CD4-positive, alpha-beta T cell treated with Interleukin-6 at 100 ng/mL for 8 hours (primary cell): ENCODE results near the gene RRP8.

Experiments used
- DNase-seq: peaks from one replicate; pipeline ENCODE4 v3.0.0-alpha.2; 2020; ENCODE audit warnings: mixed read lengths, low spot score

Gene RRP8

GRCh38 chr11:6617315-6617781 is 13.9 kb upstream of the RRP8 start:
- no peak for DNase-seq

- no peak for DNase-seq
Observed at GRCh38 chr11:6616596-6617250, 13.3 kb upstream of the RRP8 start.

- DNase-seq, result no peak
Observed at GRCh38 chr11:6615882-6616585, 12.6 kb upstream of the RRP8 start.

- DNase-seq, result no peak
Observed at GRCh38 chr11:6615046-6615445, 11.6 kb upstream of the RRP8 start.

GRCh38 chr11:6614446-6614845 is 11.0 kb upstream of the RRP8 start:
- no peak for DNase-seq

- no peak for DNase-seq
Observed at GRCh38 chr11:6613496-6613895, 10.1 kb upstream of the RRP8 start.

GRCh38 chr11:6612213-6613041 is 9.0 kb upstream of the RRP8 start, which contains the start of gene TAF10:
Gene TAF10 (minus strand): TSS chr11:6612216. CDS start chr11:6612189, 27 bp downstream.
- peak; percentile 96 for DNase-seq

GRCh38 chr11:6611963-6612212 is 8.5 kb upstream of the RRP8 start:
- no peak for DNase-seq

- DNase-seq, result peak; percentile 13
Observed at GRCh38 chr11:6611092-6611962, 7.9 kb upstream of the RRP8 start.

- no peak for DNase-seq
Observed at GRCh38 chr11:6610591-6610990, 7.2 kb upstream of the RRP8 start.

GRCh38 chr11:6609502-6610015 is 6.1 kb upstream of the RRP8 start:
- DNase-seq, result no peak

- no peak for DNase-seq
Observed at GRCh38 chr11:6608726-6609501, 5.5 kb upstream of the RRP8 start.

GRCh38 chr11:6608011-6608410 is 4.6 kb upstream of the RRP8 start:
- no peak for DNase-seq

GRCh38 chr11:6607190-6607795 is 3.9 kb upstream of the RRP8 start:
- DNase-seq, result no peak

GRCh38 chr11:6606471-6607189 is 3.2 kb upstream of the RRP8 start:
- DNase-seq, result peak; percentile 42

GRCh38 chr11:6604790-6605189 is 1.4 kb upstream of the RRP8 start:
- no peak for DNase-seq

GRCh38 chr11:6604081-6604626 is 738 bp upstream of the RRP8 start:
- DNase-seq, result peak; percentile 67

GRCh38 chr11:6602096-6602940 is 1.1 kb downstream of the RRP8 start:
- no peak for DNase-seq

GRCh38 chr11:6601041-6601461 is 2.4 kb downstream of the RRP8 start:
- no peak for DNase-seq
